ENCODE data around the gene ADPRHL1.

DNA sequence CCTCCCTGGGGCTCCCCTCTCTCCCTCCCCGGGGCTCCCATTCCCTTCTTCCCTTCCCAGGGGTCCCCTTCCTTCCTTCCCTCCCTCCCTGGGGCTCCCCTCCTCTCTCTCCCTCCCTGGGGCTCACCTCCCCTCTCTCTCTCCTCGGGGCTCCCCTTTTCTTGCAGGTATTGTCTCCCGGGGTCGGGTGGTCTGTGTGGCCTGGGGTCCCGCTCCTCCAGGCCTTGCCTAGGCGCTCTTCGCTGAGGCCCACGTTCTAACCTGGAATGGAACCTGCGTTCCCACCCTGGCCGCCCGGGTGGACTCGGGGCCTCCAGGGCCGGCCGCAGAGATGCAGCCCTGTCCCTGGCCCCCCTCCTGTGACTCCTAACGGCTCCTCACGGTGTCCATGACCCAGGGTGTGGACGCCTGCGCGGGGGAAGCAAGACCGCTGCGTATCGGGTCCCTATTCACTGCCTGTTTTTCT, 38.2 kb upstream of the ADPRHL1 start:
- TF ChIP-seq, protein P1, sequence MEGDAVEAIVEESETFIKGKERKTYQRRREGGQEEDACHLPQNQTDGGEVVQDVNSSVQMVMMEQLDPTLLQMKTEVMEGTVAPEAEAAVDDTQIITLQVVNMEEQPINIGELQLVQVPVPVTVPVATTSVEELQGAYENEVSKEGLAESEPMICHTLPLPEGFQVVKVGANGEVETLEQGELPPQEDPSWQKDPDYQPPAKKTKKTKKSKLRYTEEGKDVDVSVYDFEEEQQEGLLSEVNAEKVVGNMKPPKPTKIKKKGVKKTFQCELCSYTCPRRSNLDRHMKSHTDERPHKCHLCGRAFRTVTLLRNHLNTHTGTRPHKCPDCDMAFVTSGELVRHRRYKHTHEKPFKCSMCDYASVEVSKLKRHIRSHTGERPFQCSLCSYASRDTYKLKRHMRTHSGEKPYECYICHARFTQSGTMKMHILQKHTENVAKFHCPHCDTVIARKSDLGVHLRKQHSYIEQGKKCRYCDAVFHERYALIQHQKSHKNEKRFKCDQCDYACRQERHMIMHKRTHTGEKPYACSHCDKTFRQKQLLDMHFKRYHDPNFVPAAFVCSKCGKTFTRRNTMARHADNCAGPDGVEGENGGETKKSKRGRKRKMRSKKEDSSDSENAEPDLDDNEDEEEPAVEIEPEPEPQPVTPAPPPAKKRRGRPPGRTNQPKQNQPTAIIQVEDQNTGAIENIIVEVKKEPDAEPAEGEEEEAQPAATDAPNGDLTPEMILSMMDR (IDR thresholded peaks at IDR 0.05), result no peak
- no peak for TF ChIP-seq EZH2 (IDR thresholded peaks at IDR 0.05; ENCODE audit: borderline replicate concordance, insufficient read depth, low read depth, low read length, poor library complexity, severe bottlenecking)
